Measurements from ENCODE around the gene GJB5. TPM values are rescaled to one million over a fixed set of nuclear protein-coding genes. Genes with fewer than 3 reads are reported as not detected.
A peak's percentile ranks its signal among the peaks of the same experiment; 100 is the strongest.

The GJB5 gene
- total and polyA plus RNA-seq, 2 donors: 1.7 to 3.9 TPM

DNA sequence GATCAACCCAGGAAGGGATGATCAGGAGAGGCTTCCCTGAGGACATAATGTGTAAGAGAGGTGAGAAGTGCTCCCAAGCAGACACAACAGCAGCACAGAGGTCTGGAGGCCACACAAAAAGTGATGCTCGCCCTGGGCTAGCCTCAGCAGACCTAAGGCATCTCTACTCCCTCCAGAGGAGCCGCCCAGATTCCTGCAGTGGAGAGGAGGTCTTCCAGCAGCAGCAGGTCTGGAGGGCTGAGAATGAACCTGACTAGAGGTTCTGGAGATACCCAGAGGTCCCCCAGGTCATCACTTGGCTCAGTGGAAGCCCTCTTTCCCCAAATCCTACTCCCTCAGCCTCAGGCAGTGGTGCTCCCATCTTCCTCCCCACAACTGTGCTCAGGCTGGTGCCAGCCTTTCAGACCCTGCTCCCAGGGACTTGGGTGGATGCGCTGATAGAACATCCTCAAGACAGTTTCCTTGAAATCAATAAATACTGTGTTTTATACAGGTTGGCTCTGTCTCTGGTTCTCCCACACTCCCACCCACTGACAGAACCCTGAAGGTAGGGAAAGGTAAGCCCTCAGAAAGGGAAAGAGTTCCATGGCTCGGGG lies 31.1 kb downstream of the GJB5 start:
- 72% methylated on average over 4 of the region's 4 CpGs for whole genome bisulfite sequencing
- no peak overlapping the region for H3K27ac ChIP-seq (ENCODE audit: low read depth in 1 of 2, low read length in 1 of 2)
- H3K9me3 ChIP-seq (ENCODE audit: control insufficient read depth in 2 of 2, insufficient read depth in 1 of 2, low read length in 1 of 2): no peaks in the 10 kb centered on the region
- DNase-seq (ENCODE audit: low read depth in 6 of 9, low spot score in 9 of 9): no peak
- H3K4me3 ChIP-seq (ENCODE audit: low read length in 2 of 2): no peak overlapping the region
- no peaks in the 10 kb centered on the region for H3K4me1 ChIP-seq (ENCODE audit: control insufficient read depth in 2 of 2, insufficient read depth in 2 of 2, low read length in 2 of 2)
- H3K27me3 ChIP-seq (ENCODE audit: control insufficient read depth in 2 of 2, insufficient read depth in 1 of 2, low read length in 1 of 2): peaks cover 12 to 46% of the 10 kb centered on the region in 2 donors
- no peaks in the 10 kb centered on the region for H3K36me3 ChIP-seq (ENCODE audit: control insufficient read depth in 2 of 2, insufficient read depth in 2 of 2, low read length in 1 of 2)

DNA sequence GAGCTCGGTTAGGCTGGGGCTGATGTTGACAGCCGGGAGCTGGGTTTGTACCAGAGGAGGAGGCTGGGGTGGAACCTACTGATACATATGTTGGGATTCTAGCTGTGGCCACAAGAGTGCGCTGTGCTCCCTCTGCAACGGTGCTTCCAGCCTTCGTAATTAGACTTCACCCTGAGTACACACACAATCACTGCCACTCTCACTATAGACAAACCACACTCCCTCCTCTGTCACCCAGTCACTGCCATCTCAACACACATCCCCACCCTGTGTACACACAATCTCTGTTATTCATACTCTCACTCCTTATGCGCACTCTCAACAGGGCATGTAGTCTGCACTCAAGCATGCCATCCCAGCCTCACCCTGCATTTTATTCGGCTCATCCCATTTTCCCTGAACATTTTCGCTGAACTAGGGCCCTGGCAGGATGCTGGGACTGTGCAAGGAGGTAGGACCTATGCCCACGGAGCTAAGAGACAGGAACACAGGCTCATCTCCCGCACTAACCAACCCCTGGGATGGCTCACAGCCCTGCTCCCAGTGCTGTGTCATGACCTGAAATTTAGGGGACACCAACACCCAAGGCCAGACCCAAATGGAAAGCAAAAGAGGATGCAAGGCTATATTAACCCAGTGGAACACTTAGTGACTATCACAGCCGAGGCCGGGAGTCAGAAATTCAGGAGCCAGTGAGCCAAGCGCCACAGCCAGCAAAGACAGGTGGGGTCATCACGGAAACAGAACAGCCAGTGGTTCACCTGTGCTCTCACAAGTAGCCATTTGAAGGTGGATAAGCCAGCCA lies 31.9 kb downstream of the GJB5 start:
- Histone ChIP-seq H3K4me1 (ENCODE audit: control insufficient read depth in 2 of 2, insufficient read depth in 2 of 2, low read length in 2 of 2) (no peaks in the 10 kb centered on the region), H3K9me3 (ENCODE audit: control insufficient read depth in 2 of 2, insufficient read depth in 1 of 2, low read length in 1 of 2) (no peaks in the 10 kb centered on the region), H3K27me3 (ENCODE audit: control insufficient read depth in 2 of 2, insufficient read depth in 1 of 2, low read length in 1 of 2) (peaks cover 6 to 46% of the 10 kb centered on the region in 2 donors), H3K36me3 (ENCODE audit: control insufficient read depth in 2 of 2, insufficient read depth in 2 of 2, low read length in 1 of 2) (no peaks in the 10 kb centered on the region), H3K4me3 (ENCODE audit: low read length in 2 of 2) (no peak overlapping the region), H3K27ac (ENCODE audit: low read depth in 1 of 2, low read length in 1 of 2) (no peak overlapping the region)
- 56% methylated on average over 14 of the region's 14 CpGs for WGBS
- DNase-seq (ENCODE audit: low read depth in 6 of 9, low spot score in 9 of 9): peak; percentile 25 to 71 (median 41)

DNA sequence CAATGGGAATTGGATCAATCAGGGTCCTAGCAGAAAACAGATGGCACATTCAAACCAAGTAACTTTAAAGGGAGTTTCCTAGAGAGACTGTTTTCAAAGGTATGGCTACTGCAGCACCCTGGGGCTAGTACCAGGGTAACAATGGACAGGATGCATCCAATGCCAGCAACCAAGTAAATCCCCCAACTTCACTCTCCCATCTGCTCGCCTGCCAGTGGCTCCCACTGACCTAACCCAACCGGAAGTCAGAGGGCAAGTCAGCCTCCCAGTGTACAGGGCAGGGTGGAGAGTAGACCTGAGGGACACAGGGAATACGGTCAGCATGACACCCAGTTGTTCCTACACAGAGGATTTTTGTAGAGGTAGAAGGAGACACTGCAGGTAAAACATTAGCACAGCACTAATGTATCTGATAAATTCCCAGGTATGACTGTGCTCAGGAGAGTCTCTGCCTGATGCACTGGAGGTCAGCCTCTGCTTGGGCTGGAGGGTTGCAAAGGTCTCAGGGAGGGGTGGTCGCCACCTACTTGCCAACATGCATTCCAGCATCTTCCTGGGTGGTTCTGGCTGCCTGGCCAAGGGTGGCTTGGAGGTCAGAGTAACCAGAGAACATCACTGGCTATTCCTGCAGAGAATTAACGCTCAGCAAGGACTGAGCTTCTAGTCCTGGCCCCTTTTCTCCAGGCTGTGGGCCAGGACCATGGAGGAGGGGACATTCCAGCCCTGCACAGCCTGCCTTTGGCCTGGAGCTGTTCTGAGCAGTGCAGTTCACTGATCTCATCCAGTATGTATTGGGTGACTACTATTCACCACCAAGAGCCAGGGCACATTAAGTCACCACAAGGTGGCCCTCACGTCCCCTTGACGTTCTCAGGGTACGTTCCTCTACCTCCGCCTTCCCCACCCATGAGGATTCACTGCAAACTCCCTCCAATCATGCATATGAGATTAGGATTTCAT lies 32.9 kb downstream of the GJB5 start:
- DNase-seq (ENCODE audit: low read depth in 6 of 9, low spot score in 9 of 9): no peak
- H3K27ac ChIP-seq (ENCODE audit: low read depth in 1 of 2, low read length in 1 of 2): no peak overlapping the region
- peaks cover 0 to 5% of the 10 kb centered on the region in 2 donors for H3K4me1 ChIP-seq (ENCODE audit: control insufficient read depth in 2 of 2, insufficient read depth in 2 of 2, low read length in 2 of 2)
- no peaks in the 10 kb centered on the region for H3K36me3 ChIP-seq (ENCODE audit: control insufficient read depth in 2 of 2, insufficient read depth in 2 of 2, low read length in 1 of 2)
- no peak overlapping the region for H3K4me3 ChIP-seq (ENCODE audit: low read length in 2 of 2)
- WGBS: 79% methylated on average over 9 of the region's 9 CpGs
- H3K27me3 ChIP-seq (ENCODE audit: control insufficient read depth in 2 of 2, insufficient read depth in 1 of 2, low read length in 1 of 2): peaks cover 5 to 46% of the 10 kb centered on the region in 2 donors
- peaks cover 0 to 2% of the 10 kb centered on the region in 2 donors for H3K9me3 ChIP-seq (ENCODE audit: control insufficient read depth in 2 of 2, insufficient read depth in 1 of 2, low read length in 1 of 2)

DNA sequence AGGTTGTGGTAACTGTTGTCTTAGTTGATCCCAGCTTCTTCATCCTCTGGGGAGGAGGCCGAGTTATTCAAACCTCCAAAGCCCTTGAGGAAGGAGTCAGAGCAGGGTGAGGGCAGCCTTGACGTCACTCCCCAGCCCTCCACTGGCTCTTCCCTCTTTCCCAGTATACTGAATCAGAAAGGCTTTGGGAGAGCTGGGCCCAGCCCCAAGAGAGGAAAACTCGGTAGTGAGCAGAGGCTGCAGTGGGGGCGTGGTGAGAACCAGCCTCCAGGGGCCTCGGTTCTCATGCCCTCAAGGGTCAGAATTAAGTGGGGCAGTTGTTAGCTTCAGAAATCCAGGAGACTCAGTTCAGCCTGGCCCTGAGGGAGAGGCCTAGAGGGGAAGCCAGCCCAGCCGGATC lies 36.1 kb downstream of the GJB5 start:
- peaks cover 0 to 5% of the 10 kb centered on the region in 2 donors for H3K4me1 ChIP-seq (ENCODE audit: control insufficient read depth in 2 of 2, insufficient read depth in 2 of 2, low read length in 2 of 2)
- no peak overlapping the region for H3K4me3 ChIP-seq (ENCODE audit: low read length in 2 of 2)
- 92% methylated on average over 6 of the region's 6 CpGs for WGBS
- H3K9me3 ChIP-seq (ENCODE audit: control insufficient read depth in 2 of 2, insufficient read depth in 1 of 2, low read length in 1 of 2): peaks cover 0 to 2% of the 10 kb centered on the region in 2 donors
- no peak for DNase-seq (ENCODE audit: low read depth in 6 of 9, low spot score in 9 of 9)
- H3K27me3 ChIP-seq (ENCODE audit: control insufficient read depth in 2 of 2, insufficient read depth in 1 of 2, low read length in 1 of 2): peaks cover 13 to 50% of the 10 kb centered on the region in 2 donors
- H3K27ac ChIP-seq (ENCODE audit: low read depth in 1 of 2, low read length in 1 of 2): no peak overlapping the region
- H3K36me3 ChIP-seq (ENCODE audit: control insufficient read depth in 2 of 2, insufficient read depth in 2 of 2, low read length in 1 of 2): no peaks in the 10 kb centered on the region

DNA sequence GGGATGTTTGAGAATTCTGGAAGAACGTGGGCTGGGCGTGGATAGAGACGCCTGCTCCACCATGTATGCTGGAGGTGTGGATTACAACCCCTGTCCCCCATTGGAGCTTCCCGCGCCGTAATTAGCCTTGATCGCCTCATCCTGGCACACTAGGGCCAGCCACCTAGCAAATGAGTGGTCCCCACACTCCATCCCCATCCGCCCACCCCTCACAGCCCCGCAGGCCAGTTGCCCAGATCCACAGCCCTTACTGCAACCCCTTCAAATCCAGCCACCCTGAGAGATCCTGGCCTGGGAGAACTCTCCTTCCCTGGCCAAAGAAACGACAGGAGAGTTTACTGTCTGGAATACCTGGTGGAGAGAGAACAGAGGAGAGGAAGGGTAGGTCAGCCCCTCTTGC lies 37.6 kb downstream of the GJB5 start:
- Histone ChIP-seq H3K4me3 (ENCODE audit: low read length in 2 of 2) (peak overlapping the region in 1 of 2 donors; percentile 27), H3K36me3 (ENCODE audit: control insufficient read depth in 2 of 2, insufficient read depth in 2 of 2, low read length in 1 of 2) (no peaks in the 10 kb centered on the region), H3K27ac (ENCODE audit: low read depth in 1 of 2, low read length in 1 of 2) (peak overlapping the region in 1 of 2 donors; percentile 11), H3K9me3 (ENCODE audit: control insufficient read depth in 2 of 2, insufficient read depth in 1 of 2, low read length in 1 of 2) (peaks cover 0 to 2% of the 10 kb centered on the region in 2 donors), H3K27me3 (ENCODE audit: control insufficient read depth in 2 of 2, insufficient read depth in 1 of 2, low read length in 1 of 2) (peaks cover 13 to 47% of the 10 kb centered on the region in 2 donors), H3K4me1 (ENCODE audit: control insufficient read depth in 2 of 2, insufficient read depth in 2 of 2, low read length in 2 of 2) (peaks cover 0 to 5% of the 10 kb centered on the region in 2 donors)
- WGBS: 65% methylated on average over 10 of the region's 10 CpGs
- DNase-seq (ENCODE audit: low read depth in 6 of 9, low spot score in 9 of 9): no peak

DNA sequence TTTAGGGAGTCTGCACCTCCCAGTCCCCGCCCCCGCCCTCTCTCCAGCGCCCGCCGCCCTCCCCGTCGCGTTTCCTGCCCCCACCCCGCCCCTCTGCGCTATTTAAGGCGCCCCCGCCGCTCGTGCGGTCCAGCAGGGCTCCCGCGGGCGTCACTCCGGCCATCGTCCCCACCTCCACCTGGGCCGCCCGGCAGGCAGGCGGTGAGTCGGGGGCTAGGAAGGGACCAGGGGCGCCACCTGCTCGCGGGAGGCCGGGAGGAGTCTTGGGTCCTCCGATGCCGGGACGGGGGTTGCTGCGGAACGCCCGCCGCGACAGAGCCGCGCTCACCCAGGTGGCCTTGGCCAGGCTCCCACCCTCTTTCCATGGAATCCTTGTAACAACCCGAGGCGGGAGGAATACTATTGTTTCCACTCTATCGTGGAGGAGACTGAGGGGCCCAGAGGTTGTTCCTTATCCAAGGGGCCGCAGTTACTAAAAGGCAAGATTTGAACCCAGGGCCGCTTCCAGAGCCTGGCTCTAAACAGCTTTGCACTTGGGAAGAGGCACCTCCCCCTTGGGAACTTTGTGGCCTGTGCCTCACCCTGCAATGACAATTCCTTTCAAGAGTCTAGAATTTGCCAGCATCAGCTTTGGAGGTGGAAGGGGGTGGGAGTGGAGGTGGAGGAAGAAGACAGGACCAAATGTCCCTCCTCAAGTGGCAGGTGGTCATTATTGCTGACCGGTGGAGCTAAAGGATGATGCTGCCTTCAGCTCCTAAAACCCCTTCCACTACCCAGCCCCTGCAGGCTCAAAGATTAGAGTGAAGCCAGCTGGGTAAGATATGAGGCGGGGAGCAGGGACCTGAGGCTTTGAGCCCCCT lies 38.3 kb downstream of the GJB5 start, which contains the start of gene GJA4:
Gene GJA4 (plus strand): TSS at position 132 of the 860 bp plus-strand sequence. CDS start 1,215 bp downstream, outside the sequence.
- H3K27ac ChIP-seq (ENCODE audit: low read depth in 1 of 2, low read length in 1 of 2): peak within 1 kb of the TSS in 1 of 2 donors; percentile 11
- peaks cover 13 to 47% of the 10 kb centered on the region in 2 donors for H3K27me3 ChIP-seq (ENCODE audit: control insufficient read depth in 2 of 2, insufficient read depth in 1 of 2, low read length in 1 of 2)
- H3K36me3 ChIP-seq (ENCODE audit: control insufficient read depth in 2 of 2, insufficient read depth in 2 of 2, low read length in 1 of 2): no peaks in the 10 kb centered on the region
- H3K9me3 ChIP-seq (ENCODE audit: control insufficient read depth in 2 of 2, insufficient read depth in 1 of 2, low read length in 1 of 2): peaks cover 0 to 2% of the 10 kb centered on the region in 2 donors
- H3K4me1 ChIP-seq (ENCODE audit: control insufficient read depth in 2 of 2, insufficient read depth in 2 of 2, low read length in 2 of 2): peaks cover 0 to 5% of the 10 kb centered on the region in 2 donors
- peak within 1 kb of the TSS in 1 of 2 donors; percentile 27 for H3K4me3 ChIP-seq (ENCODE audit: low read length in 2 of 2)
- DNase-seq (ENCODE audit: low read depth in 6 of 9, low spot score in 9 of 9): no peak
- 15% methylated on average over 45 of the region's 45 CpGs for WGBS

DNA sequence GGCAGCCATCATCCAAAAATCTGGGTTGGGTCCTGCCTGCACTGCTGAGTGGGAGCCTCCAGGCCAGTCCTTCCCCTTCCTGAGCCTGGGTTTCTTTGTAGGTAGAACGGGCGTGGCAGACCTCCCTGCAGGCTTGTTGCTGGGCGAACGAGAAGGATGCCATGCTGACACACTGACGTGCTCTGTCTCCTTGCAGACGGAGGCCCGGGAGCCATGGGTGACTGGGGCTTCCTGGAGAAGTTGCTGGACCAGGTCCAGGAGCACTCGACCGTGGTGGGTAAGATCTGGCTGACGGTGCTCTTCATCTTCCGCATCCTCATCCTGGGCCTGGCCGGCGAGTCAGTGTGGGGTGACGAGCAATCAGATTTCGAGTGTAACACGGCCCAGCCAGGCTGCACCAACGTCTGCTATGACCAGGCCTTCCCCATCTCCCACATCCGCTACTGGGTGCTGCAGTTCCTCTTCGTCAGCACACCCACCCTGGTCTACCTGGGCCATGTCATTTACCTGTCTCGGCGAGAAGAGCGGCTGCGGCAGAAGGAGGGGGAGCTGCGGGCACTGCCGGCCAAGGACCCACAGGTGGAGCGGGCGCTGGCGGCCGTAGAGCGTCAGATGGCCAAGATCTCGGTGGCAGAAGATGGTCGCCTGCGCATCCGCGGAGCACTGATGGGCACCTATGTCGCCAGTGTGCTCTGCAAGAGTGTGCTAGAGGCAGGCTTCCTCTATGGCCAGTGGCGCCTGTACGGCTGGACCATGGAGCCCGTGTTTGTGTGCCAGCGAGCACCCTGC lies 39.3 kb downstream of the GJB5 start:
- Histone ChIP-seq H3K4me1 (ENCODE audit: control insufficient read depth in 2 of 2, insufficient read depth in 2 of 2, low read length in 2 of 2) (peaks cover 0 to 5% of the 10 kb centered on the region in 2 donors), H3K27ac (ENCODE audit: low read depth in 1 of 2, low read length in 1 of 2) (no peak overlapping the region), H3K36me3 (ENCODE audit: control insufficient read depth in 2 of 2, insufficient read depth in 2 of 2, low read length in 1 of 2) (no peaks in the 10 kb centered on the region), H3K27me3 (ENCODE audit: control insufficient read depth in 2 of 2, insufficient read depth in 1 of 2, low read length in 1 of 2) (peaks cover 13 to 47% of the 10 kb centered on the region in 2 donors), H3K4me3 (ENCODE audit: low read length in 2 of 2) (no peak overlapping the region), H3K9me3 (ENCODE audit: control insufficient read depth in 2 of 2, insufficient read depth in 1 of 2, low read length in 1 of 2) (peaks cover 0 to 2% of the 10 kb centered on the region in 2 donors)
- DNase-seq (ENCODE audit: low read depth in 6 of 9, low spot score in 9 of 9): no peak
- WGBS: 95% methylated on average over 40 of the region's 40 CpGs
